ENCODE data around the gene DENND6A.

DENND6A gene

GRCh38 chr3:57670543-57670942 lies 22.3 kb downstream of the DENND6A start:
- in situ Hi-C loops (cut with MboI; ENCODE audit: low sequenced_read_pairs, unreplicated experiment), result no loop called here
- TF ChIP-seq, protein P1, sequence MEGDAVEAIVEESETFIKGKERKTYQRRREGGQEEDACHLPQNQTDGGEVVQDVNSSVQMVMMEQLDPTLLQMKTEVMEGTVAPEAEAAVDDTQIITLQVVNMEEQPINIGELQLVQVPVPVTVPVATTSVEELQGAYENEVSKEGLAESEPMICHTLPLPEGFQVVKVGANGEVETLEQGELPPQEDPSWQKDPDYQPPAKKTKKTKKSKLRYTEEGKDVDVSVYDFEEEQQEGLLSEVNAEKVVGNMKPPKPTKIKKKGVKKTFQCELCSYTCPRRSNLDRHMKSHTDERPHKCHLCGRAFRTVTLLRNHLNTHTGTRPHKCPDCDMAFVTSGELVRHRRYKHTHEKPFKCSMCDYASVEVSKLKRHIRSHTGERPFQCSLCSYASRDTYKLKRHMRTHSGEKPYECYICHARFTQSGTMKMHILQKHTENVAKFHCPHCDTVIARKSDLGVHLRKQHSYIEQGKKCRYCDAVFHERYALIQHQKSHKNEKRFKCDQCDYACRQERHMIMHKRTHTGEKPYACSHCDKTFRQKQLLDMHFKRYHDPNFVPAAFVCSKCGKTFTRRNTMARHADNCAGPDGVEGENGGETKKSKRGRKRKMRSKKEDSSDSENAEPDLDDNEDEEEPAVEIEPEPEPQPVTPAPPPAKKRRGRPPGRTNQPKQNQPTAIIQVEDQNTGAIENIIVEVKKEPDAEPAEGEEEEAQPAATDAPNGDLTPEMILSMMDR (IDR thresholded peaks at IDR 0.05; ENCODE audit: borderline replicate concordance, control extremely low read depth, extremely low read depth, insufficient read depth, missing control alignments), result no peak
- DNase-seq (ENCODE audit: low spot score), result no peak

GRCh38 chr3:57661404-57661803 lies 31.5 kb downstream of the DENND6A start:
- DNase-seq (ENCODE audit: low spot score), result no peak
- TF ChIP-seq, protein P1 (IDR thresholded peaks at IDR 0.05; ENCODE audit: borderline replicate concordance, control extremely low read depth, extremely low read depth, insufficient read depth, missing control alignments), result no peak
- in situ Hi-C loops (cut with MboI; ENCODE audit: low sequenced_read_pairs, unreplicated experiment), result no loop called here

GRCh38 chr3:57659806-57660439 lies 33.0 kb downstream of the DENND6A start:
- no peak for DNase-seq (ENCODE audit: low spot score)
- in situ Hi-C loops (cut with MboI; ENCODE audit: low sequenced_read_pairs, unreplicated experiment), result no loop called here
- TF ChIP-seq, protein P1 (IDR thresholded peaks at IDR 0.05; ENCODE audit: borderline replicate concordance, control extremely low read depth, extremely low read depth, insufficient read depth, missing control alignments), result no peak

DNA sequence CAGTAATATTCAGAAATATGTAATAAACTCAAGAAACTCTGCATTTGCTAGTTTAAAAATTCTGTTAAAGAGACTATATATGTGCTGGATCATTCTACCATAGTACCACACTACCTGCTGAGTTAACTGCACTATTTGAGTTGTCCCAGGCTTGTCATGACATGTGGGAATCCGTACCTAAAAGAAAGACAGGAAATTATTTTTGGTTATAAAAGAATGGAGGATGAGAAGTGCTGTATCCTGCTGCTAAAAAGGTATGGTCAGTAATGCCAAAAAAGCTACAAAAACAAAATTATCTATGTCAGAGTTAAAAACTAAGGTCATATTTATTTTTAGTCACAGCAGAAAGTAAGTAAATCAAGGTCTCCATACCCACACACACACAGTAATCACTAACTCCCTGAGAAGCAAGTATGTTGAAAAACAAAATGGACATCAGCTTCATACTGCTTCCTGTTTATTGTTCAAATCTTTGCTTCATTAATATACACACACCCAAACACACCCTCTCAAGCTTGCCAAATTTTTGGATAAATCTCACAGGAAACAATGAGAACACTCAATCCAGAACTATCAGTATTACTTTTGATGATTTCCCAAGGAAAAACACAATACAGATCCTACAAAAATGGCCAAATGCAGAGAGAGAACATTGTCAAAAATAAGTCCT lies 33.7 kb downstream of the DENND6A start:
- TF ChIP-seq, protein P1 (IDR thresholded peaks at IDR 0.05; ENCODE audit: borderline replicate concordance, control extremely low read depth, extremely low read depth, insufficient read depth, missing control alignments), result no peak
- no peak for DNase-seq (ENCODE audit: low spot score)
- in situ Hi-C loops (cut with MboI; ENCODE audit: low sequenced_read_pairs, unreplicated experiment), result no loop called here

DNA sequence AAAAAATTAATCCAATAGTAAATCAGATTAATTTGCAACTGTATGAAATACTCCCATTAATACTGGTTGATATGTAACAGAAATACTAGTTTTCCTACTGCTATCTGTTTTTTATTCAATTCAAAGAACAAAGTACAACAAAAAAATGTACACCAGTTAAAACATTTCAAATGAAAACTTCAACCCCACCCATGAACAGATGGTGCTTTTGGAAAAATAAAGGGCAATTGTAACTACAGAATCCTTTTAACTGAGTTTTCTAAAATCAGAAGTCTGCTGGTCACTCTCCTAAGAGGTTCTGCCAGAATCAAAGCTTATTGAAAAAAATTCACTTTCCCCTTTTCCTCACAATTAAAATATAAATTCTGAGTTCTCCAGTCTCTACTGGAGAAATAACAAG lies 34.3 kb downstream of the DENND6A start:
- DNase-seq (ENCODE audit: low spot score), result no peak
- TF ChIP-seq, protein P1 (IDR thresholded peaks at IDR 0.05; ENCODE audit: borderline replicate concordance, control extremely low read depth, extremely low read depth, insufficient read depth, missing control alignments), result no peak
- in situ Hi-C loops (cut with MboI; ENCODE audit: low sequenced_read_pairs, unreplicated experiment), result no loop called here

DNA sequence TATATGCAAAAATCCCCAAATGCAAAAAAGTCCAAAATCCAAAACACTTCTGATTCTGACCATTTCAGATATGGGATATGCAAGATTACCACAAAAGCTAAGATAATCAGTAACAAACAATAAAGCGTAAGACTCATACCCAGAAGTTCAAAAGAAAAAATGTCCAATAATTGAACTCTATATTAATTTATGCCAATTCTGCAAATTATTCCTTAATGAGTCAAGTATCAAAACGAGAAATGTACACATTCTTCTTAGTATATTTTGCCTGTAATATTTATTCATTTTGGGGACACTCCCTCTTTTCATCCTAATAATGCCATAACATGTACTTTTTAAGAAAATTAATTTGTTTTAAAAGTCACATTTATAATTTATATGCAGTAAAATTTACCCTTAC lies 37.1 kb downstream of the DENND6A start:
- no peak for DNase-seq (ENCODE audit: low spot score)
- in situ Hi-C loops (cut with MboI; ENCODE audit: low sequenced_read_pairs, unreplicated experiment), result no loop called here
- TF ChIP-seq, protein P1 (IDR thresholded peaks at IDR 0.05; ENCODE audit: borderline replicate concordance, control extremely low read depth, extremely low read depth, insufficient read depth, missing control alignments), result no peak

All from GM13976 (cell line).